Stimulated activated CD8-positive, alpha-beta memory T cell treated with anti-CD3 and anti-CD28 coated beads, Interleukin-12 subunit alpha, Interleukin-12 subunit beta, amount 100 ng/mL, for 4 hours (primary cell): ENCODE data around the gene GRIK2.

Source experiments
- DNase-seq: peaks from one replicate; pipeline ENCODE4 v3.0.0-alpha.2; 2020; ENCODE audit warnings: low read depth

GRIK2 gene

DNA sequence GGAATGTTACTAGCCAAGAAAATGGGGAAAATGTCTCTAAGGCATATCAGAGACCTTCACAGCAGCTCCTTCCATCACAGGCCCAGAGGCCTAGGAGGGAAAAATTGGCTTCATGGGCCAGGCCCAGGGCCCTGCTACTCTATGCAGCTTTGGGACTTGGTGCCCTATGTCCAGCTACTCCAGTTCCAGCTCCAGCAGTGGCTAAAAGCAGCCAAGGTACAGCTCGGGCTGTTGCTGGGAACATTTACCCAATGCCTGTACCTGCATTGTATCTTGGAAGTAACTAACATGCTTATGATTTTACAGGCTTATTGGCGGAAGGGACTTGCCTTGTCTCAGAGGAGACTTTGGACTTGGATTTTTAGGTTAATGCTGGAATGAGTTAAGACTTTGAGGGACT is 390.6 kb downstream of the GRIK2 start:
- no peak for DNase-seq

DNA sequence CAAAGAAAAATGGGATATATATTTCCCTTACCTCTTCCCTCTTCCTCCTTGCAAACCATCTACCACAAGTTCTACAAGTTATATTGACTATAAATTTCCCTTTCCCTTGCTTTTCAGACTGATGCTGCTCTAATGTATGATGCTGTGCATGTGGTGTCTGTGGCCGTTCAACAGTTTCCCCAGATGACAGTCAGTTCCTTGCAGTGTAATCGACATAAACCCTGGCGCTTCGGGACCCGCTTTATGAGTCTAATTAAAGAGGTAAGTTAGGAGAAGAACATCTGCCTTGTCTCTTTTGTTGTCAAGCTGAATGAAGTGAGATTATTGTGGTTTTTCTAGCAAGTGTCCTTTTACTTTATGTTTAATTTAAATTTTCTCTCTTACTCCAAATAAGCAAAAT is 406.0 kb downstream of the GRIK2 start:
- DNase-seq, result no peak

DNA sequence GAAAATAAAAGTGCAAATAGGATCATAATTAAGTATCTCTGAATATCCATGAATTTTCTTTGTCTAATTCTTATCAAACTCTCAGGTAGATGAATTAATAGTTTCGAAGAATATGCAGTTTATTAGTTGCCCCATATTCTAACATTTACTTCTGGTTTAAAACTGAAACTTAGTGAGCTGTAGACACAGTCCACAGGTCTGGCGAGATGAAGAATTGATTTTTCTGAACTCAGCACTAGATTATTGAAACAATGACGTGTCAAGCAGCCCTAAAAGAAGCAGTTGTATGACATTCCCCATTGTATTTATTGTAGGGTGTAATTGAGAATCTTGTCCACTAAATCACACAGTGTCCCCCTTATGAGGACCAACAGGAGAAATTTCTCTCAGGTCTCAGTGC is 407.1 kb downstream of the GRIK2 start:
- no peak for DNase-seq

DNA sequence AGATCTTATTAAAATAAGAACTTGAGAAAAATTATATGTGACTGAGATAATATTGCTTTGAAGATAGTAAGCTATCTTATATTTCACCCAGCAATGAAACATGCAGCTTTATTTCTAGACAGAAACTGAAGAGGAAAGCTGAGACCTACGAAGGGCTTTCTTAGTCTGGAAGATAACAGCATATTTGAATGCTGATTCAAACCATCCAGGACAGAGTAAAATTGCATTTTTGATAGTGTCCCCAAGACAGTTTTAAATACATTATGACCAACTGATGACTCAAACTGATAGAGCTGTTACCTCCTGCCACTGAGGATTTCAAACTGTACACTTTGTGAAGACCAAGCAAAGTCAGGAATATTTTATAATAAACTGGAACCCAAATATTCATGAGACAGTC is 409.6 kb downstream of the GRIK2 start:
- no peak for DNase-seq

DNA sequence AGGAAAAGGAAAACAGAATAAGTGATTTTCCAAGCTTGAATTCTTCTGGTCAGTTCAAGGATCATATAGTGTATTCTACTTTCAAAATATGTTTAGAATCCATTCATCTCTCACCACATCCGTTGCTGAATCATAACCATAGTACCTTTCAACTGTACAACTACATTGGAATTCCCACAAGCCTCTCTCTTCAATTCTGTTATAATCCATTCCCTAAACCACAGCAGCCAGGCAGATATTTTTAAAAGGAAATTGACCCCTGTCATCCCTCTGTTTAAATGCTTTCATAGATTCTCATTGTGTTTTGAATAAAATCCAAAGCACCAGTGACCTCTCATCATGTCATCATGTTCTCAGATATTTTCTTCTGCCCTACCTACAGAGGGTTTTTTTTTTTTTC is 412.7 kb downstream of the GRIK2 start:
- DNase-seq, result no peak

DNA sequence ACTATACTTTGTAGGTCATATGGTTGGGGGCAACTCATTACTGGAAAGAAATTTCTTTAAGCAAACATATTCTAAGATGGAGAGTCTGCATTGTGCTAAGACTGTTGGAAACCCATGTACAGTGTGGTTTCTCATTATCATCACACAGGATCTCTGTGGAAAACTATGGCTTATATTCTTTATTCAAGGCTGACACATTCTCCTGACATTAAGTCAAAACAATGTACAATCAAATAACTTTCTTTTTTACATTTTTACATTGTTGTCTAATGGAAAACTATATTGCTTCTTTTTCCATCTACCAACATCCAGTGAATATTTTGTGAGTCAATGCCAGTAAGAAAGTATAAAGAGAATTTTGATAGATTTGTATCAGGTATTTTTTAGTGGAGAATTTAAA is 417.6 kb downstream of the GRIK2 start:
- no peak for DNase-seq

DNA sequence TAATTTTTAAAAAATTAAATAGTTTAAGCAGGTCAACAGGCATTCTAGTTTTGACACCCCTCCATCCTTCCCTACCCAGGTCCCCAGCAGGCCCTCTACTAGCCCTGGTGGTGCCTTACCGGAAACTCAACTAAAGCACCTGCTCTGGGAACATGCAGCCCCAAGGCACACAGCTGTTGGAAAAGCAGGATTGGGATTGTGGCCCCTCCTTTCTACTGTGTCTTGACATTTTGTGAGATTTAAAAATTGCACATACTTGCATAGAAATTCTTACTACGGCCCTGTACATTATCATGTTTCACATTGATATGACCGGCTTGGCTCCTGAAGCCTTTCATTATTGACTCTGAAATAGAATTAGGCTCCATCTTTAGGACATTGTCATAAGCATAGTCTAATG is 423.2 kb downstream of the GRIK2 start:
- DNase-seq, result no peak

DNA sequence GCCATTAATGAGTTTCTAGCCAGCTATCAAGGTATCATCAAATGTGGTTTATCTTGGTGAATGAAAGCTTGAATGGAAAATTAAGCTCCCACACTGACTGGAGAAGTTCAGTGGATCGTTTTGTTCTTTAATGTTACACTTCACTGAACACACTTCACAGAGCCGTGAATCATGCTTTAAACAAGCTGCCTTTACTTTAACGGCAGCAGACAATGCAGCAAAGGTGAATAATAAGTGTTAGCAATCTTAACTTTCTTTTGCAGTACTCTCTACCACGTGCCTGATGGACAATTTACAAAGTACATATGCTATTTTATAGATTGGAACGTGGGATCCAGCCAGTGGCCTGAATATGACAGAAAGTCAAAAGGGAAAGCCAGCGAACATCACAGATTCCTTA is 424.5 kb downstream of the GRIK2 start:
- DNase-seq, result no peak

DNA sequence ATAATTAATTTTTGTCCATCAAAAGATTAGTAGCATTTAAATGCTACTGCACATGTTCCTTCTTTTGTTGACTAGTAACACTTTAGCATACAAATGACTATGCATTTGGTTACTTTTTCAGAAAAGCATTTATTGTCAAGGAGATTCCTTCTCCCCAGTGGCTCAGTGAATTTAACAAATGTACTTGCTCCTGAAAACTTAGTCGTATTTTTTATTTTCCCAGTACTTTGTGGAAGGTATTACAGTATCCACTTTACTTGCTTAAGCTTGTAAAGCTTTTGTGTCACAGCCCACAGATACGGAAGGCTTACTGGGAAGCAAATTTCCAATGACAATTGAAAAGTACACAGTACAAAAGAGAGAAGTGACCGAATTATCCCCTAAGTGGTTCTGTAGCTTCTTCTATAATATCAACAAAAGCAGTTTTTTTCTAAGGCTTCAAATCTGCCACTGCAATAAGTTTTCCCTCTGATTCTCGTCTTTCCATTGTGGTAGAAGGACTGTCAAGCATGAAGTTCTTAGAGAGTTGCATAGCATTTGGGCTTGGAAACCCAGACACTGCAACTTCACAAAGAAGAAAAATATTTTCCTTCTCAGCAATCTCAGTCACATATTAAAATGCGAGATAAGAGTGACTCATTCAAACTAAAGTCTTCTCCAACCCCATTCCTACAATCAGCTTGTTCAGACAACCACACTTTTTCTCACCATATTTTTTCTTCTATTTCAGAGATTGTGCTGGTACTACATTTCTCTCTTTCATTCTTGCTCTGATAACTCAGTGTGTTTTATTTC is 431.2 kb downstream of the GRIK2 start:
- DNase-seq, result no peak

DNA sequence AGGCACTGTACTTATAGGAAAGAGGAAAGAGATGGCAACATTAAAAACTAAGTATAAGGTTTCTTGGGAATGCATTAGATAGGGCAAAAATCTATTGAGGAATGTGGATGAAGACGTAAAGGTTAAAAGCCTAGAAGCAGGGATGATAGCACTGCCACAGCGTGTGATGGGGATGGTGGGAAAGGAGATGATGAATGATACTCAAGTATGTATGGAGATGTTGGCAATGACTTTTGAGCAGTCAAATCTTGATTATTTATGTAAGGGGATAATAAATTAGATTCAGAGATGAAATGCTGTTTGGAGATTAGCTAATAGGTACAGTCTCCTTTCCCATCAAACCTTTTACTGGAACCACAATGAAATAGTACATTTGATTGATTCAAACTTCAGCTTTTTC is 432.8 kb downstream of the GRIK2 start:
- DNase-seq, result no peak

DNA sequence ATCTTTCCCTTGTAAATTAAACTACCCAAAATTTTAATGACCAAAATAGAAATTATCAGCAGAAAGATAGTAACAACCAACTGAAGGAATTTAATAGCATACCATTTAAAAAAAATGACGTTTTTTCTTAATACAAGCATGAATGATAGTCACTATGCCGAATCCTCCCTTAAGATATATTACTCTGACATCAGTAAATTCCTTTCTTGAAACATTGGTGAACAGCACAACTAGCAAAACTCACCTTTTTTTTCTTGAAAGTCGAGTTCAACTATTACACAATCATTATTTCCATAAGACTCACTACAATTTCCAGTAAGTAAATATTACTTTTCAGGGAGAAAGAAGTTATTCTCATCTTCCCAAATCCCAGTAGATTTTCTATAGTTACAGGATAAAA is 433.2 kb downstream of the GRIK2 start:
- no peak for DNase-seq

DNA sequence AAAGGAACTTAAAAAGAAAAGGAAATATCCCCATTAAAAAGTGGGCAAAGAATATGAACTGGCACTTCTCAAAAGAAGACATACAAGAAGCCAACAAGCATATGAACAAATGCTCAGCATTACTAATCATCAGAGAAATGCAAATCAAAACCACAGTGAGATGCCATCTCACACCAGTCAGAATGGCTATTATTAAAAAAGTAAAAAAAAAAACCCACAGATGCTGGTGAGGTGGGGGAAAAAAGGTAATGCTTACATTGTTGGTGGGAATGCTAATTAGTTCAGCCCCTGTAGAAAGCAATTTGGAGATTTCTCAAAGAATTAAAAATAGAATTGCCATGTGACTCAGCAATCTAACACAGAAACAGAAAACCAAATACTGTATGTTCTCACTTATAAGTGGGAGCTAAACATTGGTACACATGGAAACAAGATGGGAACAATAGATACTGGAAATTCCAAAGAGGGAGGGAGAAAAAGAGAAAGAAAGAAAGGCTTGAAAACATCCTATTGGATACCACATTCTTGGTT is 437.1 kb downstream of the GRIK2 start:
- no peak for DNase-seq

DNA sequence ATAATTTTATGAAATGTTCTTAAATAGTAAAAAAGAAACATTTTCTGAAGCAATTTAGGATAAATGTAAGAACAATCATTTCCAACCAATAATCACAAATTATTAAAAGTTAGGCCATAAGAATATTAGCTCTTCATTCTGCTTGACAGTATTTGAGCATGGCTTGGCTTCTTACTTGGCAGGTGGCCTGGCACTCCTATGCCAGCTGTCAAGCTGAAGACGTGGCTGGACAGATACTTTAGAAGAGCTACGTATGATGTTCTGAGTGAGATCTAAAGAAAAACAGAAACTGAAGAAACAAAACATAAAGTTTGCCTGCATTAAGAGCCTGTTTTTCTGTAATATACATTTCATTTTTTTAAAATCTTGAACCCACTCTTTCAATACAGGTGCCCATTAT is 438.9 kb downstream of the GRIK2 start:
- no peak for DNase-seq

DNA sequence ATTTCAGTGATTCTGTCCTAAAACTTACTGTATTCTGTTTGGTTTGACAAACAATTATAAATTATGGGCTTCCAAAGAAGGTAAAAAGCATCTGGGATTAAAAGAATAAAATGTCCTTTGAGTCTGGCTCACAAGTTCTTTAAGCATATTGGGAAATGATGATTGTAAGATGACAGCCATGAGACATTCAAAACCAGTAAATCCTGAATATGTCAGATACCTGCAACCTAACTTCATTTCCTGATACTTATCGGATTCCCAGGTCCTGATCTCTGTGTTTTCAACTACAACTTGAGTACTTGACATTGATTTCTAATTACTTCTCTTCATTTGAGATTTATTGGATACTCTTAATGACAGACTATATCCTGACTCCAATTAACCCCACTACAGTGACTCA is 446.6 kb downstream of the GRIK2 start:
- DNase-seq, result no peak

DNA sequence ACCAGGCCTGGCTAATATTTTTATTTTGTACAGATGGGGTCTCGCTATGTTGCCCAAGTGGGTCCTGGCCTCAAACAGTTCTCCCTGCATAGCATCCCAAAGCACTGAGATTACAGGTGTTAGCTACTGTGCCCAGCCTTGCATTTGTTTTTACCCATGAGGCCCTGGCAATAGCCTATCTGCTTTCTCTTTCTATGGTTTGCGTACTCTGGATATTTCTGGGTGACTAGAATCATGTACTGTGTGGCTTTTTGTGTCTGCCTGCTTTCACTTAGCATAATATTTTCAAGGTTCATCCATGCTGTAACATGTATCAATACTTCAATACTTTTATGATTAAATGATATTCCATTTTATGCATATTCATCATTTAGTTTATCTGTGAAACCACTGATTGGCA is 451.7 kb downstream of the GRIK2 start:
- DNase-seq, result no peak

DNA sequence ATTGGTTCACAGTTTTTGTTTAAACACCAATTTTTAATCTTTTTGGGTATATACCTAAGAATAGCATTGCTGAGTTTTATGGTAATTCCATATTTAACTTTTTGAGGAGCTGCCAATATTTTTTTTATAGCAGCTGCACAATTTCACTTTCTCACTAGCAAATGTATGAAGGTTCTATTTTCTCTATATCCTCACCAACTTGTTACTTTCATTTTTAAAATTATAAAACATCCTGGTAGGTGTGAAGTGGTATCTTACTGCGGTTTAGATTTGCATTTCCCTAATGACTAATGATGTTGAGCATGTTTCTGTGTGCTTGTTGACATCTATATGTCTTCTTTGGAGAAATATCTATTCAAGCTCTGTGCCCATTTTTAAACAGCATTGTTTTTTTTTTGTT is 452.1 kb downstream of the GRIK2 start:
- no peak for DNase-seq

DNA sequence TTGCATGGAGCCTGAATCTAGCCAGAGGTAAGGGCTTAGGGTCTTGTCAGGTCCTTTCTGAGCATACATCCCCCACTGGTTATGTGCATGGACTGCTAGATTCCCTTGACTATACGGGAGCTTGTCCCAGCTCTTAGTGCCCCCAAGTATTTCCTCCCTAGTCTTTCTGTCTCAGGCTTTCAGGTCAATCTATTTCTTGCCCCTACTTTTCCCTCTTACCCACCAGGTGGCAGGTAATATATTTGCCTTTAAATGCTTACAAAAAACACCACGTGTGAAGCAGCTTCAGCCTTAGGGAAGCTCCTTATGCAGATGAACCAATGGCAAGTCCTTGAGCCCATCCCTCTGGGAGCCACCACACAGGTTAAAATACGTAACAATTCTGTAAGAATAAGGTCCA is 454.2 kb downstream of the GRIK2 start:
- DNase-seq, result no peak

DNA sequence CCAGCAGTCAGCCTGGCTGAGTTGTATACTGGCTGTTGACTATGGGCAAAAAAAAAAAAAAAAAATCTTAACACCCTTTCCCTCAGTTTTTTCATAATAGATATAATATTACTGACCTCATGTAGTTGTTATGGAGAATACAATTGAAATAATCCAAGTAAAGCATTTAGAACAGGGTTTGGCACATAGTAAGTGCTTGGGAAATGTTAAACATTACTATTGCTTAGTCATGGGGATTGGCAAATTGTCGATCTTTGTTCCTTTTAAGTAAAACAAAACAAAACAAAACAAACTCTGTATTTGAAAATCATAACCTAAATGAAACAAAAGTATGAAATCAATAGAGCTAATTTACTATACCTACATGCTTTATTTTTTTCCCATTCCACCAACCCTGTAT is 458.4 kb downstream of the GRIK2 start:
- DNase-seq, result no peak

DNA sequence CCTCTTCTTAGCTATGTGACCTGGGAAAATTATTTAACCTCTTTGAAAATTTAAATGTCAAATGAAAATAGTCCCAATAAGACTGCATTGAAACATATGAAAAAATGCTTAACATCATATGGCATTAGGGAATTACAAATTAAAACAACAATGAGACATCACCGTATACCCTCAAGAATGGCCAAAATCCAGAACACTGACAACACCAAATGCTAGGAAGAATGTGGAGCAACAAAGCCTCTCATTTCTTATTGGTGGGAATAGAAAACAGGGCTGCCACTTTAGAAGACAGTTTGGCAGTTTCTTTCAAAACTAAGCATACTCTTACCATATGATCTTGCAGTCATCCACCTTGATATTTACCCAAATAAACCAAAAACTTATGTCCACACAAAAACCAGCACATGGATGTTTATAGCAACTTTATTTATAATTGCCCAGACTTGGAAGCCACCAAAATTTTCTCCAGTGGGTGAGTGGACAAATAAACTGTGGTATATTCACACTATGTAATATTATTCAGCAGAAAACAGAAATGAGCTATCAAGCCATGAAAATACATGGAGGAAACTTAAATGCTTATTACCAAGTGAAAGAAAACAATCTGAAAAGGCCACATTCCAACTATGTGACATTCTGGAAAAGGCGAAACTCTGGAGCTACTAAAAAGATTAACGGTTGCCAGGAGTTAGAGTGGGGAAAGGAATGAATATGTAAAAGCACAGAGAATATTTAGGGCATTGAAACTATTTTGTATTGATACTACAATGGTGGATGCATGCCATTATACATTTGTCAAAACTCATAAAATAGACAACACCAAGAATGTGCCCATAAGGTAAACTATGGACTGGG is 459.9 kb downstream of the GRIK2 start:
- no peak for DNase-seq

DNA sequence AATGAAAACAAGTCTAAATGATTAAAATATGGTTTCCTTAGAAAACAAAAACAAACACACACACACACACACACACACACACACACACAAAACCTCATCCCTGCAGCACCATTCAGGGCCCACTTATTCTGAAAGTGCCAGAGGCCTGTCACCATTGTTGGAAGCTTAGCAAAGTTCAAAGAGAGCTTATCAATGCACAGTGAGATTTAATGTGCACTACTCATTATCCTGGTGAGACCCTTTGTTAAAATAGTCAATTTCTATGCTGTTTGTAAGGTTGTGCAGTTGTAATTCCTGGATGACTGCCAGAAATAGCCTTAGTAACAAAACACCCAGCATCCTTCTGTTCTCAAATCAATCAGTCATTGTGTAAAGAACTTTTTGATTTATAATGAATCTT is 482.9 kb downstream of the GRIK2 start:
- no peak for DNase-seq

DNA sequence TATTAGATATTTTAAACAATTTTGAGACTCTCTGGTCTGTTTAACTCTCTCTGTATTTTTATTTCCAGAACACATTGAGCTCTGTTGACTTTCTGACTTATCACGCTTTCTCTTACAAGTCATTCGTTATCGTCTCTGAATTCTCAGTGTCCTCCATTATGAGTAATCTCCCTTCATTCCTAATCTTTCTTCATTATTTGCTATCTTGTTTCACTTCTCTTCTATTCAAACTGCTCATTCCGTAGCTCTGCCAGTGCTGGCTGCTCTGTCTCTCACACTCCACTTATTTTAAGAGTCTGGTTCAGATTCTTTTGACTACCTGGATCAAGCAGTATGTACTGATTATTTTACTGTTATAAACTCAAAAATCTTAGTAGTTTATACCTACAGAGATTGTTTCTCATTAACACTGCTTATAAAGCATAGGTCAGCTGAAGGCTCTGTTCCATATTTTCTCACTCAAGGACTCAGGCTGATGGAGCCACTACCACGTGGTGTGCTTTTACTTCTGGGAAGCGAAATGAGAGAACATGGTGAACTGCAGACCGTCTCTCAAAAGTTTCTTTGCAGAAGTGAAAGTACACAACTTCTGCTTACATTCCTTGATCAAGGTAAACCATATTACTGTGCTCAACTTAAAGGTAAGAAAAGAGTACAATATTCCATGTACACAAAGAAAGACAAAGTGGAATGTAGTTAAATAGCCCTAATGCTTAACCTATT is 485.2 kb downstream of the GRIK2 start:
- no peak for DNase-seq

DNA sequence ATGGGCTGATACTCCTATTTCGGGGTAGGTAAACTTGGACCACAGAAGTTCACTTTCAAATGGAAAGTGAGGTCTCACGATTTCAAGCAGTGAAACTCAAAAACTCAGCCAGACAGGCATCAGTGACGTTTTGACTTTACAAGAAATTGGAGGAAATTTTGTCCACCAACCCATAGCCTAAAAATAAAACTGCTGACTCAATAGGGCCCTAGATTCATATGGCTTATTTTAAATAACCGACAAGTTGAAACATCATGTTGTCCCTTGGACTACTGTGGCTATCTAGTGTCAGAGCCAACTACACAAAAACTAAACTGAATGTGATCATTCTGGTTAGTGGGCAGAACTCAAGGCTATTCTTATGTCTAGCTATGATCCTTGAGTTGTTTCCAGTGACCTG is 486.3 kb downstream of the GRIK2 start:
- no peak for DNase-seq

DNA sequence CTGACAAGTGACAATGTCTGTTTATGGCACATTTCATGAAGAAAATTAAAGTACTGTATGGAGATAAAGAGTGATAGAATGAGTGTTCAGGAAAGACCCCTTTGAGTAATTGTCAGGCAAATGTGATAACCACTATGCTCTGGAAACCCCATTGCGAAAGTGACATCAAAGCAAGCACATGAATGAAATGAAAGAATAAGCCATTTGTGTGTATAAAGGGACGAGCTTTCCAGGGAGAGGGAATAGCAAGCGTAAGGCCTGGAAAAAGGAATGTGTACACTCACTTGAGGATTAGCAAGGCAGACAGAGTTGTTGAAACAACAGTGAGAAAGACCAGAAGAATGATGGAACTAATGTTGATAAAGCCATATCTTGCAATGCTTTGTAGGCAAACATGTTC is 490.0 kb downstream of the GRIK2 start:
- no peak for DNase-seq
